Hepatocyte (in vitro differentiated cells): ENCODE results near the gene DEPP1. TPM values are rescaled to one million over a fixed set of nuclear protein-coding genes. Genes with fewer than 3 reads are reported as not detected.

Source experiments
- DNase-seq: peaks from one replicate; pipeline ENCODE4 v3.0.0-alpha.2; 2016; ENCODE audit warnings: low spot score
- H2AFZ ChIP-seq: fragments of 200-600 bp; sonication (generic); 2 replicates; pipeline ENCODE4 v1.6.0; 2016; ENCODE audit warnings: antibody characterized with exemption, mild to moderate bottlenecking
- H3K27ac ChIP-seq: fragments of 200-600 bp; sonication (generic); 2 replicates; pipeline ENCODE4 v1.5.1; 2016; ENCODE audit warnings: mild to moderate bottlenecking
- H3K27me3 ChIP-seq: fragments of 200-600 bp; sonication (generic); 2 replicates; pipeline ENCODE4 v1.6.1; 2016
- H3K36me3 ChIP-seq: fragments of 200-600 bp; sonication (generic); replicated peaks from 2 replicates; pipeline ENCODE4 v1.5.1; 2016; ENCODE audit warnings: low read depth; ENCODE audit not compliant: insufficient read depth
- H3K4me1 ChIP-seq: fragments of 200-600 bp; sonication (generic); 2 replicates; pipeline ENCODE4 v1.5.1; 2016; ENCODE audit warnings: mild to moderate bottlenecking, moderate library complexity; ENCODE audit not compliant: insufficient read depth
- H3K4me2 ChIP-seq: fragments of 200-600 bp; sonication (generic); 2 replicates; pipeline ENCODE4 v1.6.0; 2016
- H3K4me3 ChIP-seq: fragments of 200-600 bp; sonication (generic); 2 replicates; pipeline ENCODE4 v1.5.1; 2016; ENCODE audit warnings: mild to moderate bottlenecking
- H3K79me2 ChIP-seq: fragments of 200-600 bp; sonication (generic); 2 replicates; pipeline ENCODE4 v1.6.0; 2017; ENCODE audit warnings: mild to moderate bottlenecking
- H3K9me2 ChIP-seq: fragments of 200-600 bp; sonication (generic); replicated peaks from 2 replicates; pipeline ENCODE4 v1.6.0; 2017; ENCODE audit warnings: mild to moderate bottlenecking; ENCODE audit not compliant: insufficient read depth
- H3K9me3 ChIP-seq: fragments of 200-600 bp; sonication (generic); 2 replicates; pipeline ENCODE4 v1.5.1; 2016; ENCODE audit warnings: low read depth, mild to moderate bottlenecking
- H4K20me1 ChIP-seq: fragments of 200-600 bp; sonication (generic); 2 replicates; pipeline ENCODE4 v1.6.0; 2016; ENCODE audit warnings: mild to moderate bottlenecking; ENCODE audit not compliant: insufficient read depth, poor library complexity, severe bottlenecking
- EZH2 ChIP-seq: fragments of 200-600 bp; sonication (generic); IDR thresholded peaks from 2 replicates; pipeline ENCODE4 v1.6.1; 2016; ENCODE audit warnings: antibody characterized with exemption, mild to moderate bottlenecking, borderline replicate concordance
- EZH2phosphoT487 ChIP-seq: fragments of 200-600 bp; sonication (generic); IDR thresholded peaks from one replicate; pipeline ENCODE4 v1.6.1; 2018; ENCODE audit warnings: antibody characterized with exemption, mild to moderate bottlenecking, low read depth, moderate library complexity; ENCODE audit not compliant: unreplicated experiment, severe bottlenecking
- WGBS: methylation state at CpG from one replicate; pipeline ENCODE4 v1.1.6; 2016; ENCODE audit warnings: low lambda C conversion rate; ENCODE audit errors: missing lambda C conversion rate; 5-methylcytosine and 5-hydroxymethylcytosine counted together
- polyA plus RNA-seq: library from polyadenylated mRNA; unstranded; fragments of >200 nt; fragmentation: Nextera tagmentation; extraction: Ambion mirVana; gene quantifications from 2 replicates; pipeline ENCODE4 v1.2.1, GENCODE V29; 2016
- total RNA-seq: library from RNA; depleted of rRNA; stranded (reverse); fragments of >200 nt; gene quantifications from 2 replicates; pipeline ENCODE4 v1.2.3, GENCODE V29; 2014
- TF ChIP-seq, protein P1 (sequence below): fragments of 200-600 bp; sonication (generic); IDR thresholded peaks from 2 replicates; pipeline ENCODE4 v1.5.1; 2016; ENCODE audit warnings: antibody characterized with exemption, mild to moderate bottlenecking; ENCODE audit not compliant: poor library complexity

The DEPP1 gene
- total and polyA plus RNA-seq, 2 experiments from 2014 or later: 30.6 to 54.7 TPM

DNA sequence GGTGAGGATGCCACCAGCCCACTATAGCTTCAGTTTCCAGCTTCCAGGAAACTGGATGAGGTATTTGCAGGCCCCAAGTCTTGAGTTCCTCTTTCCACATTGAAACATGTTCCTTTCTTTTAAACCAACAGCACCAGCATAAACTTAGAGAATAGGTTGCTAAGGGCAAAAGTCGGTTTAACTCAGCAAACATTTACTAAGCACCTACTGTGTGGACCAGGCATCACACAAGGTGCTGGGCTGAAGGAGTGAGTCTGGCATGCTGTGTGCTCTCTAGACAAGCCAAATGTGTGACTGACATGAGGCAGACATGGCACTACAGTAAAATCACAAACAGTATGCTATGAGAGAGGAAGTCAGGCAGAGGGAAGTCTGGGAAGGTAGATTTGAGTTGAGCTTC is 30.0 kb downstream of the DEPP1 start:
- Histone ChIP-seq H3K79me2 (no peaks in the 10 kb centered on the region), H3K36me3 (no peaks in the 10 kb centered on the region), H3K27ac (no peak overlapping the region), H3K27me3 (no peaks in the 10 kb centered on the region), H3K4me1 (peaks cover 11% of the 10 kb centered on the region), H3K4me2 (no peak overlapping the region), H2AFZ (no peak overlapping the region), H3K4me3 (no peak overlapping the region), H3K9me2 (no peaks in the 10 kb centered on the region), H4K20me1 (no peaks in the 10 kb centered on the region), H3K9me3 (no peaks in the 10 kb centered on the region)
- DNase-seq: no peak
- TF ChIP-seq EZH2phosphoT487 (no peak), EZH2 (no peak)
- TF ChIP-seq, protein P1, sequence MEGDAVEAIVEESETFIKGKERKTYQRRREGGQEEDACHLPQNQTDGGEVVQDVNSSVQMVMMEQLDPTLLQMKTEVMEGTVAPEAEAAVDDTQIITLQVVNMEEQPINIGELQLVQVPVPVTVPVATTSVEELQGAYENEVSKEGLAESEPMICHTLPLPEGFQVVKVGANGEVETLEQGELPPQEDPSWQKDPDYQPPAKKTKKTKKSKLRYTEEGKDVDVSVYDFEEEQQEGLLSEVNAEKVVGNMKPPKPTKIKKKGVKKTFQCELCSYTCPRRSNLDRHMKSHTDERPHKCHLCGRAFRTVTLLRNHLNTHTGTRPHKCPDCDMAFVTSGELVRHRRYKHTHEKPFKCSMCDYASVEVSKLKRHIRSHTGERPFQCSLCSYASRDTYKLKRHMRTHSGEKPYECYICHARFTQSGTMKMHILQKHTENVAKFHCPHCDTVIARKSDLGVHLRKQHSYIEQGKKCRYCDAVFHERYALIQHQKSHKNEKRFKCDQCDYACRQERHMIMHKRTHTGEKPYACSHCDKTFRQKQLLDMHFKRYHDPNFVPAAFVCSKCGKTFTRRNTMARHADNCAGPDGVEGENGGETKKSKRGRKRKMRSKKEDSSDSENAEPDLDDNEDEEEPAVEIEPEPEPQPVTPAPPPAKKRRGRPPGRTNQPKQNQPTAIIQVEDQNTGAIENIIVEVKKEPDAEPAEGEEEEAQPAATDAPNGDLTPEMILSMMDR: no peak
- 84% methylated on average over 1 of the region's 1 CpG for WGBS

DNA sequence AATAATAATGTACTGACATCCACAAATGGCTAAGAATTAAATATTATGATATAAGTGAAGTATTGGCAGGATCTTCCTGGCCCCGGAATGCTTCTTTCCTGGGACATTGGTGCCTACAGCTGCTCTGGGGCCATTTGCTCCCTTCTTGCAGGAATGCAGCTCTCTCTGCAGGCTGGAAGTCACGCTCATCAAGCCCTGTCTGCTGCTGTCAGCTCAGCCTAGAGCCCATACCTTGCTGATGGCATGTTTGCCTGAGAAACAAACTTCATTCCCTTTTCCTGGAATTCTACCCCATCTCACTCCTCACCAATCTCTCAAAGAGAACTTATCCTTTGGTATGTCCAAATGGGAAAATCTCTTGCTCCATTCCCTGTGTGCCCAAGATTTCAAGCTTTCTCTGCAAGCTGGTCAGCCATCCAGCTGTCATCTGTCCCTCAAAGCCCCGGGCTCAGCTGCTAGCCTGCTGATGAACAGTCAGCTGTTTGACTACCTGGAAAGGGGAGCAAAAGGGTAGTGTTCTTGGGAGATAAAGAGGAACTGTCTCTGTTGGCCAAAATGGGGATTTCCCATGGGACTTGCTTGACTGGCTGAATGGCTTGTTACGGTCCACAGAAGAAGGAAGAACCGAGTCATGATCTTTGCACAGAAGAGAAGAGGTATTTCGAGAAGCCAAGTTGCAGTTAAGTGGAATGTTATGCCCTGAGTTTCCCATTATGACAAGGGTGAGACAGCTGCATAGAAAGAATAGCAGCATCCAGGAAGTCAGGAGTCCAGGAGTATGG is 31.0 kb downstream of the DEPP1 start:
- DNase-seq: no peak
- H3K4me1 ChIP-seq: peaks cover 11% of the 10 kb centered on the region
- WGBS: 84% methylated on average over 6 of the region's 6 CpGs
- no peaks in the 10 kb centered on the region for H3K79me2 ChIP-seq
- no peaks in the 10 kb centered on the region for H3K36me3 ChIP-seq
- no peaks in the 10 kb centered on the region for H4K20me1 ChIP-seq
- no peaks in the 10 kb centered on the region for H3K9me2 ChIP-seq
- no peaks in the 10 kb centered on the region for H3K27me3 ChIP-seq
- no peaks in the 10 kb centered on the region for H3K9me3 ChIP-seq
- TF ChIP-seq, protein P1: no peak
- TF ChIP-seq EZH2phosphoT487 (no peak), EZH2 (no peak)
- no peak overlapping the region for H3K4me2 ChIP-seq
- H3K4me3 ChIP-seq: no peak overlapping the region
- H3K27ac ChIP-seq: no peak overlapping the region
- no peak overlapping the region for H2AFZ ChIP-seq

DNA sequence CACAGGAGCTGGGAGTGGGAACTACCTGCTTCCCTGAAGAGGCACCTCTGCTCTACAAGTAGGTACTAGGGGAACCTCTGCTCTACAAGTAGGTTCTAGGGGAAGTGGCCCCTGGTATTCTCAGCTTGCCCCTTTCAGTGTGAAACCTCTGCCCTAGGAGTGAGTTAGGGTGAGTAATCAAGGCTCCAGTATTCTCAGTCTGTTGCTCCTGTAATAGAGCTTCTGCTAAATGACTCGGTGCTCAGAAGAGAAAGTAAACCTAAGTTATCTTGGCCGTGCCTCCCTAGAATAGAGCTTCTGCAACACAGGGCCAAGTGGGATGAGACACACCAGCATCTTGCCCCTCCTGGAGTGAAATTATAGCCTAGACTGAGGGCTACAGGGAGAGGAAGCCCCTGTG is 32.4 kb downstream of the DEPP1 start:
- H3K36me3 ChIP-seq: no peaks in the 10 kb centered on the region
- WGBS: 85% methylated on average over 2 of the region's 2 CpGs
- no peaks in the 10 kb centered on the region for H3K9me2 ChIP-seq
- no peak overlapping the region for H2AFZ ChIP-seq
- H3K4me1 ChIP-seq: peaks cover 11% of the 10 kb centered on the region
- TF ChIP-seq, protein P1: no peak
- TF ChIP-seq EZH2: no peak
- TF ChIP-seq EZH2phosphoT487: no peak
- no peak overlapping the region for H3K4me3 ChIP-seq
- no peaks in the 10 kb centered on the region for H3K79me2 ChIP-seq
- H3K9me3 ChIP-seq: no peaks in the 10 kb centered on the region
- H3K4me2 ChIP-seq: no peak overlapping the region
- no peak overlapping the region for H3K27ac ChIP-seq
- no peaks in the 10 kb centered on the region for H4K20me1 ChIP-seq
- no peak for DNase-seq
- no peaks in the 10 kb centered on the region for H3K27me3 ChIP-seq
